ENCODE data around the gene AHCY.
A peak's percentile ranks its signal among the peaks of the same experiment; 100 is the strongest.
"Not testable (repeated sequence)": the region's sequence is repeated elsewhere in the genome, so short reads cannot be mapped to it uniquely, and the experiment has no call there.

Gene AHCY

GRCh38 chr20:34251619-34252018 is 51.5 kb downstream of the AHCY start:
- no peak for DNase-seq

DNA sequence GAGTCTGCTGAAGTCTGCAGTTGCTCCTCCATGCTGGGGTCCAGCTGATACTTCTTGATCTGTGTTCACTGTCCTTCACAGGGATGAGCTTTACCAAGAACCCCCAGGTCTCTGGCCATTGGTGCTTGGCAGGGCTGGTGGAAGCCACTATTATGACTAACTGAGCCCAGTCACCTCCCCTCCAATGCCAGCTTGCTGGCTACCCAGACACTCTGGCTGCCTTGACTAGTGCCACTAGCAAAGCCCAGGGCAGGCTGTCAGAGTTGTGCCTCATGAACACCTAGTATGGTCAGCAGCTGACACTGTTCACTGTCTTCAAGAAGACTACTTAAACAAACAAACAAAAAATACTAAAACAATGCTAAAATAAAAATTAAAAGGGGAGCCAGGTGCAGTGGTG is 53.1 kb downstream of the AHCY start:
- no peak for DNase-seq

DNA sequence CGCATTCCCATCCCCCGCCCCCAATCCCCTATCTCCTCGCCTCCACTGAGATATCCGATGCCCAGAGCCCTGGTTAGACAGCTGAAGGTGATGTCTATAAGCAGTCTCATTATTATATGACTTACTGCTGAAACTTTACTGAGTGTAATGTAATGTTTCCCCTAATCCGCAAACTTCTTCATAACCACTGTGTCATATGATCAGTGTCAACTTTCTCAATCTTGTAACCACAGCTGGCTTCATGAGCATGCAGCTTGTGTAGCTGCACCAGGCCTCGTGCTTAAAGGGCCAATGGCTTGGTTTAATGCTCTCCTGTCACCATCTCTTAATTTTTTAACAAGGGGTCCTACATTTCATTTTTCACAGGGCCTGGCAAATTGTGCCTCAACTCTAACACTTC is 53.9 kb downstream of the AHCY start:
- peak in 1 of 2 donors; percentile 15 for DNase-seq

GRCh38 chr20:34246126-34246626 is 57.0 kb downstream of the AHCY start:
- no peak for DNase-seq

DNA sequence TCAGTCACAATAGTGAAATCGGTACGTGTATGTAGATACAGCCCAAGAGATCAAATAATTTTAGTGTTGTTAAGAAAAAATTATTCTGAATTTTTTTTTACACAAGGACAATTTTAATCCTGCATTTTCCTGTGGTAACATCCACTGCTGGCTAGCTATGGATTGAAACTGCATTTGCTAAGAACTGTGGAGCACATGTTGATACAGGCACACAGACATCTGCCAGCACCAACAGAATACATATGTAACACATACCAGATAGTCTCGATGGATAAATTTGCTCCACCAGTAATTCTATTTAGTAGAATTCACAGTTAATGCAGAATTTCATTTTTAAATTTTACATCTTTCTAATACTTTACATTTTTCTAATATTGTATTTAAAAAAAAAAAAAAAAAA is 59.8 kb downstream of the AHCY start:
- no peak for DNase-seq

GRCh38 chr20:34242879-34243278 is 60.3 kb downstream of the AHCY start:
- DNase-seq = no peak

DNA sequence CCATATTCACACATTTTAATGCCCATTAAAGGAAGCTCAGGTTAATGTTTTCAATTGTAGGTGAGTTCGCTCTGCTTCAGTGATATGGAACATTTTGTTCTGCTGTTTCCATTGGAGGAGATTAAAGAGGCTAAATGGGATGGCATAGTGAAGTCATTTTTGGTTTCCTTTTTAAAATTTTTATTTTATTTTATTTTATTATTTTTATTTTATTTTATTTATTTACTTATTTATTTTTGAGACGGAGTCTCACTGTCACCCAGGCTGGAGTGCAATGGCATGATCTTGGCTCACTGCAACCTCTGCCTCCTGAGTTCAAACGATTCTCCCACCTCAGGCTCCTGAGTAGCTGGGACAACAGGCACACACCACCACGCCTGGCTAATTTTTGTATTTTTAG is 61.1 kb downstream of the AHCY start:
- DNase-seq = not testable (repeated sequence)

GRCh38 chr20:34240693-34241615 is 62.2 kb downstream of the AHCY start, which contains the start of gene ASIP:
ASIP (plus strand) TSS chr20:34241423; CDS start chr20:34260375, 18,952 bp downstream.
- DNase-seq = no peak

GRCh38 chr20:34240121-34240520 is 63.0 kb downstream of the AHCY start:
- DNase-seq = no peak

DNA sequence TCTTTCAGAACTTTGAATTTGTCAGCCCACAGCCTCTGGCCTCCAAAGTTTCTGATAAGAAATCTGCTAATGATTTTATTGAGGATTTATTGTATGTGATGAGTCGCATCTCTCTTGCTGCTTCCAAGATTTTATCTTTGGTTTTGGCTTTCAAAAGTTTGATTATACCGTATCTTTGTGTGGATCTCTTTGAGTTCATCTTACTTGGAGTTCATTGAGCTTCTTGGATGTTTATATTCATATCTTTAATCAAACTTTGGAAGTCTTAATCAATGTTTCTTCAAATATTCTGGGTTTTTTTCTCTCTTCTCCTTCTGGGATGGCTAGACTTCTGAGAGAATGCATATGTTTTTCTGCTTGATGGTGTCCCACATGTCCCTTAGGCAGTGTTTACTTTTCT is 65.2 kb downstream of the AHCY start:
- DNase-seq = no peak

DNA sequence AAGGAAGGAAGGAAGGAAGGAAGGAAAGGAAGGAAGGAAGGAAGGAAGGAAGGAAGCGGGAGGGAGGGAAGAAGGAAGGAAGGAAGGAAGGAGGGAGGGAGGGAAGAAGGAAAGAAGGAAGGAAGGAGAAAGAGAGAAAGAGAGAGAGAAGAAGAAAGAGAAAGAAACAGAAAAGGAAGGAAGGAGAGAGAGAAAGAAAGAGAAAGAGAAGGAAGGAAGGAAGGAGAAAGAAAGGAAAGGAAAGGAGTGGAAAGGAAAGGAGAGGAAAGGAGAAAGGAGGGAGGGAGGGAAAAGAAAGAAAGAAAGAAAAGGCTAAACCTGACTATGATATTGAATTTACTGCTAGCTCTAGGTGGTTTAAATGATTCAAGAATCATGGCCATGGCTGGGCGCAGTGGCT is 67.3 kb downstream of the AHCY start:
- no peak for DNase-seq

DNA sequence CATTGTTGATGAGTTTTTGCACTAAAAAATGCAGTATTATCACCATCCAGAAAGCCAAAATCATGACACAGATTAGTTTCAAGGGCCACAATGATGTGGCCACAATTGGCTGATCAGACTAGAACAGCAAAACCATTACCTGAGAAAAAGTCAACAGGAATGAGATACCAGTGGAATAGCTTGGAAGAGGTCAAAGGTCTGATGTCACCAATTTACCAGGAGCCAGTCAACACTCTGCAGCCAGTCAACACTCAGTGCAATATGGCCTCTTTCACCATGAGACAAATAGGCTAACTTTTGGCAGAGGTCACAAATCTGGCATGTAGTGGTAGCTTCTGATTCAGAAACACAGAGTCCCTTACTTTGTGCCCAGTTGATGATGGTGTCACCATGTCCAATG is 69.5 kb downstream of the AHCY start:
- no peak for DNase-seq

DNA sequence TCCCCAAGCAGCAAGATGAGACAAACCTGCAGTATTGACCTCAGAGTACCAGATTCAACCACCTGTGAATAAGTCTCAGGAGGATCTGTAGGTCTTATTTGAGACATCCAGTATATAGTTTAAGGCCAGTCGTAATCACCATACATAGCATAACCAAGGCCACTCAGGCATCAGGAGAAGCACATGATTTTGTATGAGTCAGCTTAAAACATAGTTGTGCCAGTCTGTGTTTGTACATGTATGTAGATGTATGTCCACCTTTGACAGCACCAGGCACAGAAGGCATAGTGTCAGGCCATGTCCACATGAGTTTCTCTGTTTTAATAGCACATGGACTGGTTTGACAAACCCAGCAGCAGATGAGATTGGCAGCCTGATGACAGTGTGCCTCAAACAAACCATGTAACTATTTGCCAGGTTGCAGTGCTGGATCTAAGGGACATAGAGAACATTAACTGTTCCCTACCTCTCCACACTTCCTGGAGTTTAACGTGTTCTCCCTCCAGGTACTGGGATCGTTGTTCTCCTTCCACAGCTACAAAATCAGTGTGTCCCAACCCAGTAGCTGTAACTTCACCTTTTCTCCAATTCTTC is 70.6 kb downstream of the AHCY start:
- no peak for DNase-seq

- DNase-seq = no peak
These were observed 71.5 kb downstream of the AHCY start for GRCh38 chr20:34231634-34232033.
